Lower leg skin (tissue), 4 donors: ENCODE data around the gene GAB3. TPM values are rescaled to one million over a fixed set of nuclear protein-coding genes. Genes with fewer than 3 reads are reported as not detected.

Experiments
- DNase-seq, 2 donors: peaks; one replicate each; pipeline ENCODE4 v3.0.0-alpha.2; 2019; ENCODE audit warnings: low spot score in 2 of 2
- H3K4me3 ChIP-seq: fragments of 200-600 bp; sonication (generic); 2 replicates; pipeline ENCODE4 v1.5.1; 2017; ENCODE audit warnings: mild to moderate bottlenecking, low read depth; ENCODE audit not compliant: poor library complexity, severe bottlenecking
- POLR2A ChIP-seq, 2 donors: fragments of 450-650 bp; IDR thresholded peaks; one replicate each; pipeline ENCODE4 v1.6.1; 2016 to 2017; ENCODE audit warnings: antibody characterized with exemption in 2 of 2, mild to moderate bottlenecking in 1 of 2, moderate library complexity in 1 of 2
- WGBS, 2 donors: methylation state at CpG; one replicate each; pipeline ENCODE4 v1.1.5; 2018; 5-methylcytosine and 5-hydroxymethylcytosine counted together
- intact Hi-C: fragments of 100-400 bp; cut with DNase I; formaldehyde crosslinking; loops from one replicate; pipeline ENCODE4 v1.15.0; 2023; ENCODE audit warnings: low total_unique reads
- total RNA-seq, 4 donors: library from RNA; depleted of rRNA; stranded (reverse); fragments of >200 nt; gene quantifications; one replicate each; pipeline ENCODE4 v1.1.0, GENCODE V29; 2016
- TF ChIP-seq, protein P1 (sequence below), 3 donors: fragments of 450-650 bp; IDR thresholded peaks; one replicate each; pipeline ENCODE4 v1.5.1; 2016; ENCODE audit warnings: antibody characterized with exemption in 3 of 3, mild to moderate bottlenecking in 3 of 3, moderate library complexity in 2 of 3

The GAB3 gene
- total RNA-seq, 4 donors from 2014 or later, result 0.30 to 1.8 (median 1.4) TPM

DNA sequence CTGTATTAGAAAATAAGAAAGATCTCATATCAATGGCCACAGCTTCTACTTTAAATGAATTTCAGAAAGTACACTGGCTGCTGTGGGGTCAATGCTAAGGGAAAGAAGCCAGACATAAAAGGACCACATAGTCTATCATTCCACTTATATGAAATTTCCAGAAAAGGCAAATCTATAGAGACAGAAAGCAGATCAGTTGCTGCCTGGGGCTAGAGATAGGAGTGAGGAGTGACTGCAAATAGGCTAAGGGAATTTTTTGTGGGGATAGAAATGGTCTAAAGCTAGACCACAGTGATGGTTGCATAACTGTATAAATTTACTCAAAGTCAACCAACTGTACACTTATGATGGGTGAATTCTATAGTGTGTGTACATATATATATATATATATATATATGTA lies 8.3 kb downstream of the GAB3 start:
- no peak for DNase-seq
- H3K4me3 ChIP-seq, result no peak overlapping the region
- intact Hi-C loops, result no loop called here
- no peak for TF ChIP-seq POLR2A (IDR thresholded peaks at IDR 0.05)
- TF ChIP-seq, protein P1, sequence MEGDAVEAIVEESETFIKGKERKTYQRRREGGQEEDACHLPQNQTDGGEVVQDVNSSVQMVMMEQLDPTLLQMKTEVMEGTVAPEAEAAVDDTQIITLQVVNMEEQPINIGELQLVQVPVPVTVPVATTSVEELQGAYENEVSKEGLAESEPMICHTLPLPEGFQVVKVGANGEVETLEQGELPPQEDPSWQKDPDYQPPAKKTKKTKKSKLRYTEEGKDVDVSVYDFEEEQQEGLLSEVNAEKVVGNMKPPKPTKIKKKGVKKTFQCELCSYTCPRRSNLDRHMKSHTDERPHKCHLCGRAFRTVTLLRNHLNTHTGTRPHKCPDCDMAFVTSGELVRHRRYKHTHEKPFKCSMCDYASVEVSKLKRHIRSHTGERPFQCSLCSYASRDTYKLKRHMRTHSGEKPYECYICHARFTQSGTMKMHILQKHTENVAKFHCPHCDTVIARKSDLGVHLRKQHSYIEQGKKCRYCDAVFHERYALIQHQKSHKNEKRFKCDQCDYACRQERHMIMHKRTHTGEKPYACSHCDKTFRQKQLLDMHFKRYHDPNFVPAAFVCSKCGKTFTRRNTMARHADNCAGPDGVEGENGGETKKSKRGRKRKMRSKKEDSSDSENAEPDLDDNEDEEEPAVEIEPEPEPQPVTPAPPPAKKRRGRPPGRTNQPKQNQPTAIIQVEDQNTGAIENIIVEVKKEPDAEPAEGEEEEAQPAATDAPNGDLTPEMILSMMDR (IDR thresholded peaks at IDR 0.05), result no peak

DNA sequence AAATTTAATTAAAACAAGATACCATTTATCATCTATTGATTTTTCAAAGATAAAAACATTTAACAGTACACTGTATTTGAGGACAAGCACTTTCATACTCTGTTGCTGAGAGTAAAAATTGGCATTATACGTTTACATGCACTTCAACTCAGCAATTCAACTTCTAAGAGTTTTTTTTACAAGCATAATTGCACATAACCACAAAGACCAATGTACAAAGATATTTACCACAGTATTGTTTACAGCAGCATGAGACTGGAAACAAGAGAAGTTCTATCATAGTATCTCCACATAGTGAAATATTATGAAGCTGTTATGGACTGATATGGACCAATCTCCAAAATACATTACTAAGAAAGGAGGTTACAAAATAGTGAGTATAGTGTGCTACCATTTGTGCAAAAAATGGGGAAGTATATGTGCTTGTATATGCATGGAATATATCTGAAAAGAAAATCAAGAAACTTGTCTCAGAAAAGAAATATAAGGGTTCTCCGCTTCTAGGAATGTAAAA lies 10.9 kb downstream of the GAB3 start:
- no peak for TF ChIP-seq POLR2A (IDR thresholded peaks at IDR 0.05)
- TF ChIP-seq, protein P1 (IDR thresholded peaks at IDR 0.05), result no peak
- no peak overlapping the region for H3K4me3 ChIP-seq
- no peak for DNase-seq
- intact Hi-C loops, result no loop called here
- 68 to 76% methylated on average over 2 of the region's 2 CpGs for WGBS, 2 donors

DNA sequence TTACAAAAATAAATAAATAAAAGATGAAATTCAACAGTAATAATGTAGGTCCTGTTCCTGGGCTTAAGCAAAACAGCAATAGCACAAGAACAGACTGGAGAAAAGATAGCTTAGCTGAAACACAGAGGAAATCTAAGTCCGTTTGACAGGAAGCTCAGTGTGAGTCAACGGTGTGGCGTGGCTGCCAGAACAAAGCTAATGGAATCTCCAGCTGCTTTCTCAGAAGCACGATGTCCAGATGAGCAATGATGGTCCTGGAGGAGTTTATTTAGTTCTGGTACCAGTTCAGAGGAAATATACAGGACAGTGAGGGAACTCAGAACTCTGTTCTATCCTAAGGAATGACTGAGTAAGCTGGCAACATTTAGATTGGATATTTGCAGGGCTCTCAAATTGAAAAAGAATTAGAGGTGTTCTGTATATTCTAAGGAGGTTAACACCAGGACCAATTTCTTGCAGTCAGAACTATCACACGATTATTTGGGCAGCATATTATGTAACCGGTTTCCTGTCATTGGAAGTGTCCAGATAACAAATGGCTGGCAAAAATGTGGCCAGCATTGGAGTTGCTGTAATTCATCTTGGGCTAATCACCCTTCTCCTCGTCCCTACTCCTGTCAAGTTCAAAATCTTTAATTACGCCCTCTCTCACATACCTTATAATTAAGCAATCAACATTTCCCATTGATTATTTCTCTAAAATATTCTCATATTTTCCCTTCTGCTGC lies 12.7 kb downstream of the GAB3 start:
- TF ChIP-seq POLR2A (IDR thresholded peaks at IDR 0.05), result no peak
- TF ChIP-seq, protein P1 (IDR thresholded peaks at IDR 0.05), result no peak
- intact Hi-C loops, result no loop called here
- WGBS, 2 donors, result 35 to 48% methylated on average over 8 of the region's 8 CpGs
- no peak overlapping the region for H3K4me3 ChIP-seq
- no peak for DNase-seq

DNA sequence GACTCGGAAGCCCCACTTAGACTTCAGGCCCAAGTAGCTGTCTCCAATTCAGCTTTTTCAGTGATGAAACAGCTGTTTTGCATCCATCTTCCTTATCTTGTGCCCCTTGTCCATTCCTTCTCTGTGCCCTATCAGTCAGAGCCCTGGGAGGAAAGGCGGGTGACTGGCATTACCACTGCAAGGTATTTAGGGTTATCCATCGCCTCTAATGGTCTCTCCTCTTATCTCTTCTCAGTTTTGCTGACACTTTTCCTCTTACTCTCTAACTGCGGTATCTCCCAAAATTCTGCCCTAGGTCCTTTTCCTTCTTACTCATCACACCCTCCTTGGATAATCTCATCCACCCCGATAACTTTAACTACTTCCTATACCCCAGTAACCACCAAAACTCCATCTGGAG lies 13.7 kb downstream of the GAB3 start:
- no peak for TF ChIP-seq POLR2A (IDR thresholded peaks at IDR 0.05)
- TF ChIP-seq, protein P1 (IDR thresholded peaks at IDR 0.05), result no peak
- H3K4me3 ChIP-seq, result no peak overlapping the region
- 89 to 90% methylated on average over 5 of the region's 5 CpGs for WGBS, 2 donors
- no peak for DNase-seq
- intact Hi-C loops, result no loop called here

DNA sequence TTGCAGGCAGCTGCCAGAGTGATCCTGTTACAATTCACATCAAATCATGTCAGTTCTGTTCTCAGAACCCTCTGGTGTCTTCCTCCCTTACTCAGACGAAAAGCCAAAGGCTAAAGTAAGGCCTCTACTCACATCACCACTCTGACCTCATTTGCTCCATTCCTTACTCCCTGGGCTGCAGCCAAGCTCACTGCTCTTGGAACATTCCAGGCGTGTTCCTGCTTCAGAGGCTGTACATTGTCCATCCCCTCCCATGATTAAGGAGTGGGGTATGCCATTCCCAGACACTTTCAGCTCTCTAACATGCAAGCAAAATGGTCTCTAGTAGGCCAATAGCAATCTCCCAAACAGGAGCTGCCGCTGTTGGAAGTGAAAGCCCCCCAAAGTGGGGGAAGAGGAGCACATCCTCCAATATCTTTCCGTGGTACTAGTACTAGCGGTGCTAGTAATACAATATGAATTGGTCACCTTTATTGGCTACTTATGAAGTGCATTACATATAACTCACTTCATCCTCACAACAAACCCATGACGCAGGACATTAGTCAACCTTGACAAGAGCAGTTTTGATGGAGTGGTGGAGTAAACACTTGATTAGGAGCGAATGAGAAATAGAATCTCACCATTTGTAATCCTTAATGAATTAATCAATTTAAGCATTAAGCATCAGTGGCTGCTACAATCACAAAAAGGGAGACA lies 15.0 kb downstream of the GAB3 start:
- no peak for DNase-seq

More for the DNA sequence above, 15.0 kb downstream of the GAB3 start:
- 73 to 82% methylated on average over 7 of the region's 7 CpGs for WGBS, 2 donors
- H3K4me3 ChIP-seq, result no peak overlapping the region
- TF ChIP-seq, protein P1 (IDR thresholded peaks at IDR 0.05), result no peak
- TF ChIP-seq POLR2A (IDR thresholded peaks at IDR 0.05), result no peak
- intact Hi-C loops, result no loop called here
